GM10248 (cell line): Measurements from ENCODE around the gene POU2F3.

Experiments used
- CTCF ChIA-PET: fragments of 300-600 bp; sonication (Branson Sonifier 250); formaldehyde crosslinking; extraction: SDS; loops from one replicate; lab custom pipeline; 2021; ENCODE audit warnings: antibody characterized with exemption; lab: Yijun Ruan, JAX
- POLR2A ChIA-PET: fragments of 350-650 bp; sonication (Branson Sonifier 250); formaldehyde crosslinking; extraction: SDS; loops from one replicate; lab custom pipeline; 2020; ENCODE audit warnings: antibody characterized with exemption; lab: Yijun Ruan, JAX
- DNase-seq: peaks from one replicate; pipeline ENCODE4 v3.0.0; 2012; ENCODE audit errors: extremely low spot score
- CTCF ChIP-seq: IDR thresholded peaks from 2 replicates; pipeline ENCODE4 v1.5.1; 2012; ENCODE audit warnings: mild to moderate bottlenecking, low read depth; ENCODE audit errors: extremely low read depth, missing control alignments, control extremely low read depth

The POU2F3 gene

GRCh38 chr11:120200677-120201076 is 39.3 kb upstream of the POU2F3 start:
- ChIA-PET CTCF (no interaction called here), POLR2A (no interaction called here)
- TF ChIP-seq CTCF, result no peak
- no peak for DNase-seq

- DNase-seq, result no peak
- ChIA-PET CTCF (no interaction called here), POLR2A (no interaction called here)
- no peak for TF ChIP-seq CTCF
Measured at GRCh38 chr11:120201653-120202052, 38.3 kb upstream of the POU2F3 start.

- ChIA-PET CTCF (interaction anchor here (1.2 kb wide), 1 partner anchor 12 kb away, joined by 3 read pairs; no protein-coding TSS in a partner anchor), POLR2A (no interaction called here)
- TF ChIP-seq CTCF, result no peak
- no peak for DNase-seq
Measured at GRCh38 chr11:120203626-120204025, 36.3 kb upstream of the POU2F3 start.

- DNase-seq, result no peak
Measured at GRCh38 chr11:120205596-120206161, 34.3 kb upstream of the POU2F3 start.

GRCh38 chr11:120207512-120207911 is 32.4 kb upstream of the POU2F3 start:
- DNase-seq, result no peak
- CTCF ChIA-PET, result interaction anchor here (1.0 kb wide), 2 partner anchors 18 to 23 kb away, joined by 3 read pairs; no protein-coding TSS in a partner anchor
- POLR2A ChIA-PET, result no interaction called here
- no peak for TF ChIP-seq CTCF

More at GRCh38 chr11:120205596-120206161, 34.3 kb upstream of the POU2F3 start:
- CTCF ChIA-PET, result interaction anchor here (0.7 to 2.7 kb wide), 6 partner anchors 14 to 97 kb away, joined by 3 to 9 read pairs (median 4); no protein-coding TSS in a partner anchor
- POLR2A ChIA-PET, result no interaction called here
- no peak for TF ChIP-seq CTCF

GRCh38 chr11:120208001-120208441 is 31.9 kb upstream of the POU2F3 start:
- DNase-seq, result no peak
- ChIA-PET POLR2A (no interaction called here), CTCF (interaction anchor here (1.0 to 1.6 kb wide), 2 partner anchors 18 to 27 kb away, joined by 3 to 4 read pairs; no protein-coding TSS in a partner anchor)
- no peak for TF ChIP-seq CTCF
